NAMALWA (cell line): Measurements from ENCODE around the gene NT5C2.
"Not testable (repeated sequence)": the region's sequence is repeated elsewhere in the genome, so short reads cannot be mapped to it uniquely, and the experiment has no call there.

Source experiments
- DNase-seq: peaks from one replicate; pipeline ENCODE4 v3.0.0-alpha.2; 2015; ENCODE audit warnings: low spot score

The NT5C2 gene

DNA sequence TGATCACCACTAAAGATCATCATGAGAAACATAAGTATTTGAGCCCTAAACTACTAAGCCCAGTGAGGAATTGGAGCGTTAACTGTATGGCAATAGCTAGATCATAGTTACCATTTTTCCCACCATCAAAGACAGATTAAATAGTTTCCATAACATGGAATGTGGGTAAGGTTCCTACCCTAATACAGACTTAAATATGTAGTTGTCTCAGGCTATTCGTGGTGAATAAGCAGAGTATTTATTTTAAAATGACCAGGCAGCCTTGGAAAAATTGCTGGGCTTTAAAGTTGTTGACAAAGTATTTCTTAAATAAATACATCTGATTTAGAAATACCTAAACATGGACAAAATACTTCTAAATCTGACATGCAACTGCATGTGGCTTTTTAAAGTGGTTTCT is 106.8 kb downstream of the NT5C2 start:
- no peak for DNase-seq

DNA sequence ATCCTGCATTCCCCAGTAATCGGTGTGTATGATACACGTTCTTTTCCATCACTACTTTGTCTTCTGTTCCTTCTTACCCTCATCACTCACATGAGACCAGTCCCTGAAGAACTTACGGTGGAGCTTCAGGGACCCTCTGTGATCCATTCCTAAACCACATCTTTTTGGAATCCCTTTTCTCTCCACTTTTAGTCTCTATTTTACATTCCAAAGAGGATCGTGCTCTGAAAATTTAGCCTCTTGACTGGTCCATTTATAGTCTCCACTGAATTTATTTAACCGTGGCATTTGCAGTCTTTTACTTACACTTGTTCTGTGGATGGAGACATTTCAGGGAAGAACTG is 109.1 kb downstream of the NT5C2 start:
- DNase-seq = no peak

DNA sequence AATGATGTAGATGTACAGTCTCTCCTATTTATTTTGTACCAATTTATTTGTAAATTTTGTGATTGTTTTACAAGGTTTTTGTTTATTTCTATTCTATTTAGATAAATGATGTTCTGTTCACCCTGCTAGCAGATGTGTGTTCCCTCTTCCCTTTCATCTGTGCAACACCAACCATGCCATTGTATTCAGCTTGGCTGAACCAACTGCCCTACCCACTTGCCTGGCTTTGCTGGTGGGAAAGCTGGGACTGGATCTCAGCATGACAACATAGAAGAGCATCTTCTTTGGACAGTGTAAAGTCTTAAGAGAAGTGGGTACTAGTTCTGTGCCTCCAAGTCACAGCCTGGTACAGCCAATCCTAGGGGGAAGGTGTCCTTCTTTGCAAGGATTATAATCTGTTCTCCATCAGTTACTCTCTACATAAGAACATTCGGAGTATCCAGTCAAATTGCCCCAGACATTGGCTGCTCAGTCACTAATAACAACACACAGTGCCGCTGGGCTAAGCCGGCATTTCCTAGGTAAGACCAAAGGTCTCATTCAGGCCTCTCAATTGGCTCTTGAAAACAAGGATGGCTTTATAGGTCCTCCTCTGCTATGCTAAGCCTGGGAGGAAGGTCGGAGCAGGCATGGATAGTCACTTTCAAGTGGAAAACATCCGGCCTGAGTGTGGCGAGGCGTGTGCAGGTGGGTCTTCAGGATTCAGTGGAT is 109.7 kb downstream of the NT5C2 start:
- DNase-seq = no peak

DNA sequence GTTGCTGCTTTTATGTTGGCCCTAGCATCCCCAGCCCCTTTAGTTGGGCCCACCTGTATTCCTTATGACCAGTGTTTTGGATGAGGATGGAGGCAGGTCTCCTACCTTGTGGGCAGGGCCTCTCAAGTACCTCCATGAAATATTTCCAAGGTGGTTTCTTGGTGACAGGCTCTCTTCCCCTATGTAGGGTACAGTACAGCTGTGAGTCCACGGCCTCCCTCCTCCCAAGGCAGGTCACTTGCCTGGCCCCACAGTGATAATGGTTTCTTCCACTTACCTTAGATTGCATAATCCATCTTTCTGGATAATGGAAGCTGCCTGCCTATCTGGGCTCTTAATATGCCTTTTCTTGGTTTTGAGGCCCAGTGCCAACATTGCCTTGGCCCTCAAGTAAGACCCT is 110.4 kb downstream of the NT5C2 start:
- no peak for DNase-seq

DNA sequence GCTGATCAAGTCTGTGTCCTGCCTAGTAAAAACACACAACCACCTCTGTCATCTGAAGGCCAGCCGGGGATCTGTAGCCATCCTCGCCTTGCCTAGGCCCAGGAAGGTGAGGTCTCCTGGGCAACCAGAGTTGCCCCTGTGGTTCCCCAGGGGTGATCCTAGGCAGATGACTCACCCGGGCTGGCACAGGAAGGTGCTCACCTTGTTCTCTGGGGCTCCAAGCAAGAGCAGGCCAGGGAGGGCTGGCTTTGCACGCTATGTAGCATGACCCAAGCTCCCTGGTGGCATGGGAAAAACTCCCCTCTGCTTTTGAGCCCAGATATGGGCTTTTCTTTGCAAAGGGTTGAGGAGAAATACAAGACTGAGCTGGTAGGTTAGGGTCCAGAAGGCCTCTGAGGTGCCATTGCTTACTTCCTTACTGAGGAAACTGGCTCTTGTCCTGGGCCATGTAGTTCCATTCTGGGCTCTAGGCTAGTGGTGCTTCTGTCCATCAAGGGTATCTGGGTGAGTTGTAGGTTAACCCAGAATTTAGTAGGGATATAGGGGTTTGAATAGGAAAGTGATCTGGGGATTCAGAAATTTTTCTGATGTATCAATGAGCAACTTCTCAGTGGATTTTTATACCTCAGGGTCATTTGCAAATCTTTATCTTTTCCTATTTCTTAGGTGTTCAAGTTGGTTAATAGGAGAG is 112.0 kb downstream of the NT5C2 start:
- DNase-seq = no peak

DNA sequence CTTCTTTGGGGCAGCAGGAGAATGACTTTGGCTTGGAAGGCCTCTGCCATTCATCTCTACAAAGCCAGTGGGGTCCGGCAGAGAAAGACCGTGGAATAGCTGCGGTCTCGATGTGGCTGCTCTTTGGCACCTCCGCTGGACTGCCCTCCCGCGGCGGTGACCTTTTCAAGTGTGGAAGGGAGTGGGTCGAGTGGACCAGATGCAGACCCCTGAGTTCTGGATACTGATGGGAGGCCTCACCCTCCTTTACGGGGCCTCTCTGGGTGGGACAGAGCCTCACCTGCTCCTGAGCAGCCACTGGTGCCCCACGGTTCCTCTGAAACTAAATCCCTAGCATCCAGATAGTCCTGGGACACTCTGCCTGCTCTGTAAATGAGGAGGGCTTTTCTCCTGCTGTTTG is 113.1 kb downstream of the NT5C2 start:
- DNase-seq = no peak

DNA sequence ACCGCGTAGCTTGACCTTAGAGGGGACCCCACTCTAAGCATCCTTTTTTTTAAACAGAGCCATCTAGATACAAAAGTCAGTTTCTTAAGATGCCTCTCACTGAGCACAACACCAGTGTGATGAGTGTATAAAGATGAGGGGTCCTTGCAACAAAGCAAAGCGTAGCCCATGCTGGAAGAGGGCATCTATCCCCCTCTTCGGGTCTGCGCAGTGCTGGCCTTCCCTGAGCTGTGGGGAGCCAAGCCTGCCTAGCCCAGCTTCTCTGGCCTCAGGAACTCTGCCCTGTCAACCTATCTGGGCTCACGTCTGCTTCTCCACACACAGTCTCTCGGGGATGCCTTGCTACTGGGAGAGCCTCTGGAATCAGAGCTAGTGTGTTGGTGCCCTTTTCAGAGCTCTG is 114.0 kb downstream of the NT5C2 start:
- no peak for DNase-seq

DNA sequence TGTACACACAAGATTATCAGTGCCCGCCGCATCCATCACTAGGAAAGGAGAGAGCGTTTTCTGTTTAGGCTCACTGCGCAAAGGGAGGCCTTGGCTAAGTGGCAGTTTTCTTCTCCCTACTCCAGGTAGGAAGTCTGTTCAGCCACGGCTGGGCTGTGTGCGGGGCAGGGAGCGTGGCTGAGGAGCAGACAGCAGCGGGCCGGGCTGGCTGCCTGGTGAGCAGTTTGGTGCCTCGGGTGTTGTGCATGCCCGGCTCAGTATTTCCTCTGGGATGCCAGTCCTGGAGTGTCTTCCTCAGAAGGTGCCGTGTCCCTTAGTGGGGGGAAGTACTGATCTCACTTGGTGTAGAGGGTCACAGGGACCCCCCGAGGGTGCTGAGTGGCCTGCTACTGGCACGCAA is 114.4 kb downstream of the NT5C2 start:
- no peak for DNase-seq

DNA sequence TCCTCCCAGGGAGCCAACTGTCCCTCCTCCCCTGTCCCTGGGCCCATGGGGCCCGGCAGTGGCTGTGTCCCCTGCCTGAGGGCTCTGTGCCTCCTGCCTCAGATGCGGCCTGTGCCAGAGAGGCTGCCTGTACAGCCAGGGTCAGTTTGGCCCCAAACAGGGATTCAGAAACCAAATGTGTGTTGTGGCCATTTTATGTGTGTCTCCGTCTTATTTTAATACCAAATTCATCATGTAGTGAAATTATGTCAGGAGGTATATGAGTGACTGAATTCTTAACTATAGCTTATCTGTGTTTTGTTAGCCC is 114.8 kb downstream of the NT5C2 start:
- no peak for DNase-seq

DNA sequence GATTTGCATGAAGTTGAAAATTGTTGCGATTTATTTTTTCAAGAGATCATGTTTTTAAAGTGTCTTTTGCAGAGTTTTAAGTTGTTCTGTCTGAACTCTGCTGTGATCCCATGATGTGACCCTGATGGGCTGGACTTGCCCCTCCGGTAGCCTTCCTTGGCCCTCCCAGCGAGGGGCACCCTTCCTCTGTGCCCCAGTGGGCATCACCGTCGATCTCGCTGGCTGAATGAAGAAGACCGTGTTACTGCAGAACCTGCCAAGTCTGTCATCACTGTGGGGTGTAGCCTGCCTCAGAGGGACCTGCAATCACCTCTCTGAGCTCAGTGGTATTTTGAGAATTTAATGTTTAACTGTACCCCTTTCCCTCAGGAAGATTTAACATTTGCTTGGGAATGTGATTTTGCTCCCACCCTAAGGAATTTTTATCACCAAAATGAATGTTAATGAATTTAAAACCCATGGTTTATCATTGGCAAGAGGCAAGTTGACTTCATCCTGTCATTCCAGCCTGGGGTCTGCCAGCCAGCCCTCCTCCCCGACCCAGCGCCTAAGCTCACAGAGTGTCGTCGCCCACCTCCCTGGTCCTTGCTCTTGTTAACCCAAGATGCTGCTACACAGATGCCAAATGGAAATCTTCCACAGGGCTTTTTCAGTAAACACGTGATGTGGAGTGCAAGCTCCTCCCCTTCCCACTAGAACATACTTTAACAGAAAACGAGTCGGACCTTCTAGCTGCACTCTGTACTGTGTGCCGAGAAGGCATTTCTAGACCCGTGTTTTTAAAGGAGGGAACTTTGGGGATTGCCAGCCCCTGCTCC is 115.4 kb downstream of the NT5C2 start:
- DNase-seq = no peak

DNA sequence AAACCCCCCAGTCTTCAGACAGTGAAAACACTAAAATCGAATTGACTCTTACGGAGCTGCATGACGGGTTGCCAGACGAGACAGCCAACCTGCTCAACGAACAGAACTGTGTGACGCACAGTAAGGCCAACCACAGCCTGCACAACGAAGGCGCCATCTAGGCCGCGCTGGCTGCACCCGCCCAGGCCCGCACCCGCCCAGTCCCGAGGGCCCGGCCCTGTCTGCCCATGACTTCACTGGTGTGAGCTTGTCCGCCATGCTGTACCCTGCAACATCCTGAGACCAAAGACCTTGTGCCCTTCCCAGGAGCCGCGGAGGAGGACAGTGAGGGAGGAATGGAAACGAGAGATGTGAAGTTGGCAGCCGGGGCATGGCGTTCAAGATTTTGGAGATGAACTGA is 116.1 kb downstream of the NT5C2 start:
- DNase-seq = no peak

DNA sequence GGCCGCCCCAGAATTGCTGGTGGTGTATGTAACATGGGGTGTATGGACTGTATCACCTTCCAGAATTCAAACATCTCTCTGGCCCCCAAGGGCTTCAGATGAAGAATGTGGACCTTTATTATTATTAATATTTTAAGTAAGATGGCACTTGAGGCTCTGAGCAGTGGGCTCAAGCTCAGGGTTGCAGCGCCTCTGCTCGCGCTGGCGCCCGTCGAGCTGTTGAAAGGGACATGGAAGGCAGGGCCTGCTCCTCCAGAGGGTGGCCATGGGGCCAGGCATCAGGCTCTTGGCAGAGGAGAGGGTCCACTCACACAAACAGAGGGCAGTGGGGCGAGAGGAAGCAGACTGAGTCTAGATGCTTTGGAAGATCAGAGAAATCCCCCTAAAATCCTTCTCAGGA is 120.2 kb downstream of the NT5C2 start:
- DNase-seq = no peak

DNA sequence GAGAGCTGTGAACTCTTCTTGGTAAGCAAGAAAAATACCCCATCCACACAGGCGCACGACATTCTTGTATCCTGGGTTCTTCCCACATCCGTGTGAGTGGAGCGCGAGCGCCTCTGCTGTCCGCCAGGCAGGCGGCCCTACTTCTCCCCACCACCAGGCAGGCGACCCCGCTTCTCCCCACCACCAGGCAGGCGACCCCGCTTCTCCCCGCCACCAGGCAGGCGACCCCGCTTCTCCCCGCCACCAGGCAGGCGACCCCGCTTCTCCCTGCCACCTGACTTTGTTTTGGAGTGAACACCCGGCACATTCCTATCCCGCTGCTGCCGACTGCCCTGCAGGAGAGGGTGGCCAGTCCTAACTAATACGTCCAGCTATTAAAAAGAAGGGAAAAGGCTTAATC is 120.8 kb downstream of the NT5C2 start:
- DNase-seq = no peak

DNA sequence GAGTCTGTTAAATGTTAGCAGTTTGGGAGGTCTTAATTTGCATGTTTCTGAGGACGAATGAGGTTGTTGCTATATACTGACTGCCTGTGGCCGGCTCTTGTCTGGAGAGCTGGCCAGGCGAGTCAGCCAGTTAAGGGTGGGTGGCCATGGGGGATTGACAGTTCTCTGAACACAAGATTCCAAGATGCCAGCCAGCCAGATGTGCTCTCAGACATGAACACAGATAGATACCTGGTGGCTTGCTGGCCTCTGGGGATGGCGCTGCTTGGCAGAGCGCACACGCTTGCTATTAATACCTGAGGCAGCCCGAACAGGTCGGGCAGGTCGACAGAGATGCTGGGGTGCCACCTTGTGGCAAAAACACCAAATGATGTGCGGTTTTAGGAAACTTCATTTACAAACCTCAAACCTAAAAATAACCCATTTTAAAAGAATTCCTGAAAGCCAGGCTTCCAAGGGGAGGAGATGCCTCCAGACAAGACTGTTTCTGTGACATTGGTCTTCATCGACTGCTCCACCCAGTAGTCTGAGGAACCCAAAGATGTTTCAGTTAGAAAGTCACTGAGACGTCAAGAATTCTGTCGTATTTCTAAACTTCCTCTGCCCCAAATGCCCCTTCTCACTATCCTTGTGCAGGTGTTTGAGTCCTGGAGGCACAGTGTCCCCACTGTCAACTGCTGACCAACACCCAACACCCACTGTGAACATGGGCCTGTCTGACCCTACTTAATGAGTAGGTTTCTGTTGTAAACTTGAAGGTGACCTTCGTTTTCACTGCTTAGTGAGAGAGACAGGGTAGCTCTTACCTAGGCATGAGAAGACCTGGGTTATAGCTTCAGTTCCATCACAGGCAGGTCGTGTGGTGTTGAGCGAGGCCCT is 123.4 kb downstream of the NT5C2 start:
- peak; percentile 75 for DNase-seq

DNA sequence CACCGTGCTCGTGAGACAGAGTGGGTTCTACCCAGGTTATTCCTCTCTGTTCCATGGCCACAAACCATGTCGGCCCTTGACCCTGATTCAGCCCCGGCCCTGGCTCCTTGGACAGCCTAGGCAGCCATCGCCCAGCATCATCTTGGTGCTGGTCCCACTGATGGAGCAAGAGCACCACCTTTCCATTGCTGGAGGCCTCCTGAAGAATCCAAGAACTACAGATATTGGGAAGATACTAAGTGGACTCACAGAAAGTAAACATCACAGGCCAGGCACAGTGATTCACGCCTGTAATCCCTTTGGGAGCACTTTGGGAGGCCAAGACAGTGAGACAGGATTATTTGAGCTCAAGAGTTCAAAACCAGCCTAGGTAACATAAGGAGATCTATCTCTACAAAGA is 125.1 kb downstream of the NT5C2 start:
- no peak for DNase-seq

DNA sequence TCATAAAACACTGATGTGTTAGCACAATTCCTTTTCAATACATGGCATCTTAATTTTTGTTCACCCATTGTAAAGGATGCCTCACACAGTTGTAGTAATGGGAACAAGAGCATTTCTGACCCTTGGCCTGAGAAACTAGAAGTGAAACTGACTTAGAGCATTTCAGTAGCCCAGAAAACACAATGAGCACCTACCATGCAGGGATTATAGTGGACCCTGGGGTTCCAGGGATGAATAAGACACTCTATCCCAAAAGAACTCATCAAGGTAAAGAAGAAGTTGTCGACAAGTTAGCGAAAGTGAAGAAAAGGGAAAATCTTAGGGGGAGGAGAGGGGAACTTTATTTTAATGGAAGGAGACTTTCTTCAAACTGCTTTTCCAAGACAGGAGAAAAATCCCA is 125.6 kb downstream of the NT5C2 start:
- no peak for DNase-seq

DNA sequence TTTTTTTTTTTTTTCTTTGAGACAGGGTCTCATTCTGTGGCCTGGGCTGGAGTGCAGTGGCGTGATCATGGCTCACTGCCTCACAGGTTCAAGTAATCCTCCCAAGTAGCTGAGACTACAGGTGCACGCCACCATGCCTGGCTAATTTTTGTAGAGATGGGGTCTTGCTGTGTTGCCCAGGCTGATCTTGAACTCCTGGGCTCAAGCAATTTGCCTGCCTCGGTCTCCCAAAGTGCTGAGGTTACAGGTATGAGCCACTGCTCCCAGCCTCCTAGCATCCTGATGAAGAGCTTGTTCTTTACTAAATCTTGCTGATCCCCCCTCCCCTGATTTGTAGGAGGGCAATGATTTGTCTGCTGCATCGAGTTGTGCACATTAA is 126.0 kb downstream of the NT5C2 start:
- not testable (repeated sequence) for DNase-seq

DNA sequence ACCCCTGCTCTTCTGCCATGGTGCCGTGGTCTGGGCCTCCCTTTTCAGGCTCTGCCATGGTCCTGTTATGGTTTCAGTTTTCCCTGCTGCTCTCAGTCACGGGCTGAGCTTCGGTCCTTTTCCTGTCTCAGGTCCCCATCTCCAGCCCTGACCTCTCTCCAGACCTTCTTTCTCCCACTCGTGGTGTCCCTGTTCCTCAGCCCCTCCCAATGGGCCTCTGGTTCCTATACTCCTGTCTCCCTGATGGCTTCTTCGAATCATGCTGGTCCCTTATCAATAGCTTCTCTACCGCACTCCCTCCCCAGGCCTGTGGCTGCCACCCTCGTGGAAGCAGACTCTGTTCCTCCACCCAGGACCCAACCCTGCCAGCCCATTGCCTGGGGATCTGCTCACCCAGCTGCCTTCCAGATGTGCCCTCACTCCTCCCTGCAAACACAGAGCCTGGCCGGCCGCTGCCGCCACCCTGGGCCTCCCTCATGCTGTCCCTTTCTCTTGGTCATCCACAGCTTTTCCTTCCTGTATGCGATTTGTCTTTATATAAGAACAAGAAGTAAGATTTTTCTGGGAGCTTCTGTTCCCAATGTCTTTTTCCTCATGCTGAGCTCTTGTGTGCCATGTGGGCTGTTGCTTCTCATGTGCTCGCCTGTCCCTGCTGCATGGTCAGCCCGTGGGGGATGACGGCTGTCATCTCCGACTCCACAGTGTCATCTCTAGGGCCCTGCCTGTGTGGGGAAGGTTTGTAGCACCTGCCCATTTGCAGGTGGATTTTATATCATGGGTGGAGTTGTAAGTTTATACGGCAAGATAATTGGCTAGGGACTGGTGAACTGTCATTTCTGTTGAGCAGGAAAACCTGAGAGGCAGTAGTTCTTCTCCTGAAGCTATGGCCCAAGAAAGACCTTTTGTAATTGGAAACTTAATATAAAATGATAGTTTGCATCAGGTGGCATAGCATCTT is 126.7 kb downstream of the NT5C2 start:
- DNase-seq = no peak

DNA sequence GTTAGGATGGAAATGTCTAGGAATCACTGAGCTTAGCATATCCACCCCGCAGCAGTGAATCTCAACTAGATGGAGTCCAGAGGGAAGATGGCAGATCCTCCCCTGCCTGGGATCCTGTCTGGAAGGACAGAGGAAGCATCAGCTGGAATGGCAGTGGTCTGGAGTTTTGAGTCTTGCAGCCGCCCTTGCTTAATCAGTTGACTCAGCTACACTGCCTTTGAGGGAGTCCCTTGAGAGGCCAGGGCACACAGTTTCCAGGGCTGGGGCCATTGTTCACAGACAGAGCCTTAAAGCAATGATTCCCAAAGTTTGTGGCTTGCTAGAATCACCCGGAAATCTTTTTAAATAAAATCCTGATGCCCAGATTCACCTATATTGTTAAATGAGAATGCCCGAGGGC is 128.1 kb downstream of the NT5C2 start:
- no peak for DNase-seq

DNA sequence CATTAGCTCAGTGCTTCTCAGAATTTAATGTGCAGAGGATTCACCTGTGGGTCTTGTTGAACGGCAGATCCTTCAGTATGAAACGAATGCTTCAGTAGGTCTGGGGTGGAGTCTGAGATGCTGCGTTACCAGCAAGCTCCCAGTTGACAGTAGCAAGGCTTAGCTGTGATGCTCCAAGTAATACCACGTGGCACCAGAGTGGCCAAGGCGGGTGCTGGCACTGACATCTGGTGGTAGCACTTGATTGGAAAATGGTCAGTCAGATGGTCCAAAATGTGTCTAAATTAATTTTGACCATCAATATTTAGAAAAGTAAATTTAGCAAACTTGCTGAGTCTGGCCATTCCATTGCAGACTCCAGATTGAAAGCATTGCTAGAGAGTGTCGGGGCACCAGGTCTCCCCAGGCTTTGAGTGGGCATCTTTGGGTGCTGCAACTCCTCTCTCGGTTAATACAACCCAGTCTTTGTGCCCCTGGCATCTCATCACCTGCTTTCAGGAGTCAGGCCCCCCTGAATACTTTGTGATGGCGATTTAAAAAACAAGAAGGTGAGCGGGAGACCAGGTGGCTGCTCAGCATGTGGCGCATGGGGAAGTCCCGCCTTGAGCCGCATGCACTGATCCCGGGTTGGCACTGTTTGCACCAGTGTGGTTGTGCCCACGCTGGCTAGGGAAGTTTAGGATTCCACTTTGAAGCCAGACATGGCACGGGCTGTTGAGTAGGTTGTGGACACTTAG is 130.1 kb downstream of the NT5C2 start:
- DNase-seq = no peak

DNA sequence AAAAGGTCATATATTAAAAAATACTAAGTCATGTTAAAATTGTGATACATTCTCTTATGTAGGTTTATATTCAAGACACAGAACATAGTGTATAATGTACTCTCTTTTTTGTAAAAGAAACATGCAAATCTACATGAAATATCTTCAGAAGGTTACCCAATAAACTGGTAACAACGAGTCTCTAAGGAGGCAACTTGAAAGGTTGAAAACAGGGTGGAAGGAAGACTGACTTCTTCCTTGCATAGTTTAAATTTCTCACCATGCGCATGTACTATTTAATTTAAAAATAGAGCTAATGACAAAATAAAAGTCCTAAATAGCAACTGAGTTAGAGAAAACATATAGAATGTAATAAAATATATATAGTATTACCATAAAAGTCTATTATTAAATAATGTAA is 132.5 kb downstream of the NT5C2 start:
- no peak for DNase-seq
